ENCODE results near the gene CAMK1. TPM values are rescaled to one million over a fixed set of nuclear protein-coding genes. Genes with fewer than 3 reads are reported as not detected.

CAMK1 gene
- total RNA-seq, 4 donors from 2014 or later: 2.9 to 19.6 (median 7.6) TPM

DNA sequence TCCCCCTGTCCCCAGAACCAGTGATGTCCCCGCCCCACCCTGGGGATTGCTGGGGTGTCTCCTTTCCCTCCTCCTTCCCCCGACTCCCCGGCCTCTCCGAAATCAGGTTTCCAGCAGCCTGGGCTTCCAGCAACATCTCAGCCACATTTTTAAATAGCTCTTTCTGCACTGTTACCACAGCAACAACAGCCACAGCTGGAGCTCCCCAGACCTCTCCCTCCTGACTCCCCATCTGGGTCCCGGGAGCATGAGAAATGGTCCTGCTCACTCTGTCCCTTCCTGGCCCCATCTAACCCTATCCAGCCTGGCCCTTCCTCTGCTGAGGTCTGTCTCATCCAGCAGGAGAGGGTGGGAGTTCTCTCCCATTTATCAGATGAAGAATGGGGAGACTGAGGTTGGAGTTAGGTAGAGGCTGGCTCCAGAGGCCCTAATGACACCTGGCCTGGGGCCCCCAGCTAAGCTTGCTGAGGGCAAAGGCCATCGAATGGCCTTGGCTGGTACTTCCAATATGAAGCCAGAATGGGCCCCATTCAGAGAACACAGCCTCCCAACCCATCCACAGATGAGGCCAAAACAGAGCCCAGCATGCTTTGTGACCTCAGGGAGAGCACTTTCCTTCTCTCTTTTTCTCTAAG lies 1.5 kb downstream of the CAMK1 start:
- WGBS, 2 donors: 61 to 71% methylated on average over 4 to 5 of the region's 6 CpGs
- peaks cover 19 to 45% (median 32%) of the 10 kb centered on the region in 3 donors for H3K4me1 ChIP-seq
- H3K36me3 ChIP-seq: peaks cover 0 to 12% (median 4%) of the 10 kb centered on the region in 3 donors
- H3K27ac ChIP-seq: peak overlapping the region; percentile 22 to 90 (median 89)
- peak overlapping the region in 1 of 4 donors; percentile 78 for H3K4me3 ChIP-seq
- DNase-seq: no peak
- H3K9me3 ChIP-seq: no peaks in the 10 kb centered on the region
- TF ChIP-seq POLR2A (IDR thresholded peaks at IDR 0.05): no peak
- TF ChIP-seq, protein P1, sequence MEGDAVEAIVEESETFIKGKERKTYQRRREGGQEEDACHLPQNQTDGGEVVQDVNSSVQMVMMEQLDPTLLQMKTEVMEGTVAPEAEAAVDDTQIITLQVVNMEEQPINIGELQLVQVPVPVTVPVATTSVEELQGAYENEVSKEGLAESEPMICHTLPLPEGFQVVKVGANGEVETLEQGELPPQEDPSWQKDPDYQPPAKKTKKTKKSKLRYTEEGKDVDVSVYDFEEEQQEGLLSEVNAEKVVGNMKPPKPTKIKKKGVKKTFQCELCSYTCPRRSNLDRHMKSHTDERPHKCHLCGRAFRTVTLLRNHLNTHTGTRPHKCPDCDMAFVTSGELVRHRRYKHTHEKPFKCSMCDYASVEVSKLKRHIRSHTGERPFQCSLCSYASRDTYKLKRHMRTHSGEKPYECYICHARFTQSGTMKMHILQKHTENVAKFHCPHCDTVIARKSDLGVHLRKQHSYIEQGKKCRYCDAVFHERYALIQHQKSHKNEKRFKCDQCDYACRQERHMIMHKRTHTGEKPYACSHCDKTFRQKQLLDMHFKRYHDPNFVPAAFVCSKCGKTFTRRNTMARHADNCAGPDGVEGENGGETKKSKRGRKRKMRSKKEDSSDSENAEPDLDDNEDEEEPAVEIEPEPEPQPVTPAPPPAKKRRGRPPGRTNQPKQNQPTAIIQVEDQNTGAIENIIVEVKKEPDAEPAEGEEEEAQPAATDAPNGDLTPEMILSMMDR (IDR thresholded peaks at IDR 0.05): no peak
- intact Hi-C loops (cut with DNase I): no loop called here
- no peaks in the 10 kb centered on the region for H3K27me3 ChIP-seq

DNA sequence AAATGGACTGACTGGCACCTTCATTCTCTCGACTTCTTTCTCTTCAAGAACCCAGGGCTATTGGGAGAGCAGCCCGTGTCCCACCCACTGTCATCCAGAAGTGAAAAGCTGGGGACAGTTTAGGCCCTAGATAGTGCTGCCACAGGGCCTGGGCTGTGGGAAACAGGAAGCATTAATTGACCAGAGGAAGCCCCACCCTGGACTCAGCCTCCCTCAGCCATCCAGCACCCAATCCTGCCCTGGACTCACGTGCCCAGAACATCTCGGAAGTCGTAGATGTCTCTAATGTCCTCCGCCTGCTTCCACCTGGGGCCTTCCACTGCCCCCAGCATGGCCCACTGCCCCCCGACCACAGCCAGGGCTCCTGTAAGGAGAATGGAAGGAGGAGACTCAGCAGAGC lies 2.3 kb downstream of the CAMK1 start:
- intact Hi-C loops (cut with DNase I): no loop called here
- 61 to 77% methylated on average over 4 of the region's 7 CpGs for WGBS, 2 donors
- H3K9me3 ChIP-seq: no peaks in the 10 kb centered on the region

DNA sequence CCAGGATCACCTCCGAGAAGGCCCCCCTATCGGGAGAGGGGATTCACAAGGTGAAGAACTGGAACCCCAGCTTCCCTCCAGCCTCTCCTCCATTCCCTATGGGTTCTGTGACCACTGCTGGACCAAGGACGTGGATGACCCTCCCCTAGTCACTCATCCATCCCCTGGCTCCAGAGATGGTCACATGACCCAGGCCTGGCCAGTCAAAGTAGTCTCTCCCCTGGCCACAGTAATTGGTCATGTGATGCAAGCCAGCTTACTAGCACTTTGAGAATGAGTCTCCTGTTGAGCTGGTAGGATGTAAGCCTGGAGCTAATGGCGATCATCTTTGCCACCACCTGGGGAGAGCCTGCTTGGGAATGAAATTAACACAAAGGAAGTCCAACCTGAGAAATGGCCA lies 3.9 kb downstream of the CAMK1 start:
- no peaks in the 10 kb centered on the region for H3K27me3 ChIP-seq
- peaks cover 0 to 34% (median 4%) of the 10 kb centered on the region in 3 donors for H3K36me3 ChIP-seq
- no peak overlapping the region for H3K27ac ChIP-seq
- no peaks in the 10 kb centered on the region for H3K9me3 ChIP-seq
- intact Hi-C loops (cut with DNase I): no loop called here
- WGBS, 2 donors: 92 to 100% methylated on average over 2 to 3 of the region's 4 CpGs
- no peak for DNase-seq
- TF ChIP-seq, protein P1 (IDR thresholded peaks at IDR 0.05): no peak
- no peak for TF ChIP-seq POLR2A (IDR thresholded peaks at IDR 0.05)
- no peak overlapping the region for H3K4me3 ChIP-seq
- peaks cover 19 to 48% (median 30%) of the 10 kb centered on the region in 3 donors for H3K4me1 ChIP-seq

More for the DNA sequence above, 2.3 kb downstream of the CAMK1 start:
- H3K27me3 ChIP-seq: no peaks in the 10 kb centered on the region
- peak overlapping the region in 3 of 4 donors; percentile 22 to 72 (median 39) for H3K27ac ChIP-seq
- peaks cover 0 to 20% (median 4%) of the 10 kb centered on the region in 3 donors for H3K36me3 ChIP-seq
- TF ChIP-seq, protein P1 (IDR thresholded peaks at IDR 0.05): no peak
- TF ChIP-seq POLR2A (IDR thresholded peaks at IDR 0.05): no peak
- no peak for DNase-seq
- H3K4me1 ChIP-seq: peaks cover 19 to 45% (median 32%) of the 10 kb centered on the region in 3 donors
- no peak overlapping the region for H3K4me3 ChIP-seq

DNA sequence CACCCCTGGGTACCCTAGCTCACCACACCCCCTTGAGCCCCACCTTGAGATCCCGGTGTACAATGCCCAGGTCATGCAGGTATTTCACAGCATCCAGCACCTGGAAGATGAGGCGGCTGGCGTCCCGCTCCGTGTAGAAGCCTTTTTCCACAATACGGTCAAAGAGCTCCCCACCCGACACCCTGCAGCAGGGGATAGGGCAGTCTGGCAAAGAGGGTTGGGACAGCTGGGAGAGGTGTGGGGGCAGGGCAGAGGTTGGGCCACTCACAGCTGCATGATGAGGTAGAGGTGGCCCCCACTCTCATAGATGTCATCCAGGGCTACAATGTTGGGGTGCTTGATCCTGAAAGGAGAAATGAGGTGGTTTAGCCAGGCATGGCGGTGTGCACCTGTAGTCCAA lies 6.9 kb downstream of the CAMK1 start:
- intact Hi-C loops (cut with DNase I): no loop called here
- H3K27me3 ChIP-seq: no peaks in the 10 kb centered on the region
- peaks cover 0 to 18% (median 9%) of the 10 kb centered on the region in 3 donors for H3K4me1 ChIP-seq
- 89 to 92% methylated on average over 3 to 8 of the region's 8 CpGs for WGBS, 2 donors
- no peaks in the 10 kb centered on the region for H3K9me3 ChIP-seq
- H3K36me3 ChIP-seq: peaks cover 0 to 63% (median 9%) of the 10 kb centered on the region in 3 donors
- H3K27ac ChIP-seq: no peak overlapping the region
- no peak for DNase-seq
- TF ChIP-seq, protein P1 (IDR thresholded peaks at IDR 0.05): no peak
- TF ChIP-seq POLR2A (IDR thresholded peaks at IDR 0.05): no peak
- no peak overlapping the region for H3K4me3 ChIP-seq

DNA sequence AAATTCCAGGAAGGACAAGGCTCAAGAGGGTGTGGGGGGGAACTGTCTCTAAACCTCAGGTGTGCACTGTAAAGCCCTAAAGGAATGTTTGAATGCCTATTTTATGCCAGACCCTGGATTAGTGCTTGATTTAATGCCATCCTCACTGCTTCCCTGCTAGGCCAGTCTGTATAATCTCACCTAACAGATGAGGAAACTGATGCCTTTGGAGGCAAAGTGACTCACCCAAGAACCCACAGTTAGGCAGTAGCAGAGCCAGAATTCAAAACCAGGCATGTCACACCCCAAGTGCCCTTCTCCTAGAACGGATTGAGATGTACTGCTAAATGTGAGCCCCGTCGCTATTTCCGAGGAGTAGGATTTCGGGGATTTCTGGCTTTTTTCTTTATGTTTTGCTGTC lies 7.8 kb downstream of the CAMK1 start:
- TF ChIP-seq POLR2A (IDR thresholded peaks at IDR 0.05): no peak
- TF ChIP-seq, protein P1 (IDR thresholded peaks at IDR 0.05): no peak
- WGBS, 2 donors: 86 to 88% methylated on average over 5 of the region's 5 CpGs
- Histone ChIP-seq H3K27ac (no peak overlapping the region), H3K36me3 (peaks cover 6 to 73% (median 18%) of the 10 kb centered on the region in 3 donors), H3K27me3 (no peaks in the 10 kb centered on the region), H3K4me3 (no peak overlapping the region), H3K9me3 (no peaks in the 10 kb centered on the region), H3K4me1 (peaks cover 0 to 8% (median 2%) of the 10 kb centered on the region in 3 donors)
- intact Hi-C loops (cut with DNase I): no loop called here
- DNase-seq: no peak

Data from esophagus squamous epithelium (tissue), 5 donors.